ENCODE data around the gene MPPE1.

DNA sequence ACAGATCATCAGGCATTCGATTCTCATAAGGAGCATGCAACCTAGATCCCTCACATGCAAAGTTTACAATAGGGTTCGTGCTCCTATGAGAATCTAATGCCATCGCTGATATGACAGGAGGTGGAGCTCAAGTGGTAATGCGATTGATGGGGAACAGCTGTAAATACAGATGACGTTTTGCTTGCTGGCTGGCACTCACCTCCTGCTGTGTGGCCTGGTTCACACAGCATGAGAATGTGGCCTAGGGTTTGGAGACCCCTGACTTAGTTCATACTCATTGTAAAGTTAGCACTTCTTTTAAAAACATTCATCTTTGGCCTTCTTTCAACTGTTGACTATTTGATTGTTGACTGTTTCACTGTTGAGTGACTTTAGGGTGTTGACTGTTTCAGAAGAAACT is 65.6 kb downstream of the MPPE1 start:
- TF ChIP-seq ESRRG (CRISPR knock-in tag; IDR thresholded peaks at IDR 0.05) (no peak), CSDC2 (CRISPR knock-in tag; IDR thresholded peaks at IDR 0.05) (no peak), ZFP3 (CRISPR knock-in tag; IDR thresholded peaks at IDR 0.05) (no peak)
